ENCODE results near the gene ZNF557.

ZNF557 gene

GRCh38 chr19:7074705-7075282, 5.3 kb downstream of the ZNF557 start:
- no peak for DNase-seq (ENCODE audit: low read depth in 2 of 2)

- no peak for DNase-seq (ENCODE audit: low read depth in 2 of 2)
Observed at GRCh38 chr19:7076151-7076550, 6.6 kb downstream of the ZNF557 start.

GRCh38 chr19:7078008-7078407, 8.5 kb downstream of the ZNF557 start:
- no peak for DNase-seq (ENCODE audit: low read depth in 2 of 2)

- no peak for DNase-seq (ENCODE audit: low read depth in 2 of 2)
Observed at GRCh38 chr19:7083076-7083956, 13.8 kb downstream of the ZNF557 start.

GRCh38 chr19:7088999-7089398, 19.5 kb downstream of the ZNF557 start:
- no peak for DNase-seq (ENCODE audit: low read depth in 2 of 2)

GRCh38 chr19:7098096-7098495, 28.6 kb downstream of the ZNF557 start:
- no peak for DNase-seq (ENCODE audit: low read depth in 2 of 2)

- DNase-seq (ENCODE audit: low read depth in 2 of 2), result peak; percentile 68 to 79
Observed at GRCh38 chr19:7098701-7099596, 29.4 kb downstream of the ZNF557 start.

- DNase-seq (ENCODE audit: low read depth in 2 of 2), result peak in 1 of 2 donors; percentile 51
Observed at GRCh38 chr19:7099597-7099921, 30.1 kb downstream of the ZNF557 start.

GRCh38 chr19:7101498-7102253, 32.2 kb downstream of the ZNF557 start:
- no peak for DNase-seq (ENCODE audit: low read depth in 2 of 2)

- no peak for DNase-seq (ENCODE audit: low read depth in 2 of 2)
Observed at GRCh38 chr19:7104747-7105447, 35.4 kb downstream of the ZNF557 start.

- no peak for DNase-seq (ENCODE audit: low read depth in 2 of 2)
Observed at GRCh38 chr19:7106711-7107657, 37.5 kb downstream of the ZNF557 start.

- DNase-seq (ENCODE audit: low read depth in 2 of 2), result no peak
Observed at GRCh38 chr19:7109678-7110289, 40.3 kb downstream of the ZNF557 start.

GRCh38 chr19:7112675-7113074, 43.2 kb downstream of the ZNF557 start:
- no peak for DNase-seq (ENCODE audit: low read depth in 2 of 2)

GRCh38 chr19:7113233-7113632, 43.7 kb downstream of the ZNF557 start:
- no peak for DNase-seq (ENCODE audit: low read depth in 2 of 2)

GRCh38 chr19:7115721-7116120, 46.2 kb downstream of the ZNF557 start:
- no peak for DNase-seq (ENCODE audit: low read depth in 2 of 2)

- no peak for DNase-seq (ENCODE audit: low read depth in 2 of 2)
Observed at GRCh38 chr19:7117248-7117647, 47.7 kb downstream of the ZNF557 start.

GRCh38 chr19:7119582-7119981, 50.1 kb downstream of the ZNF557 start:
- DNase-seq (ENCODE audit: low read depth in 2 of 2), result no peak

- DNase-seq (ENCODE audit: low read depth in 2 of 2), result no peak
Observed at GRCh38 chr19:7120499-7120898, 51.0 kb downstream of the ZNF557 start.

GRCh38 chr19:7122701-7123100, 53.2 kb downstream of the ZNF557 start:
- no peak for DNase-seq (ENCODE audit: low read depth in 2 of 2)
